PC-3 (cell line): ENCODE measurements around the gene PIEZO2.

ENCODE experiments used
- EZH2 ChIP-seq: fragments of 300-600 bp; sonication (generic); IDR thresholded peaks from one replicate; pipeline ENCODE4 v1.6.1; 2017; ENCODE audit warnings: antibody characterized with exemption, mild to moderate bottlenecking, low read length; ENCODE audit not compliant: unreplicated experiment
- EZH2phosphoT487 ChIP-seq: fragments of 300-600 bp; sonication (generic); IDR thresholded peaks from 2 replicates; pipeline ENCODE4 v1.6.1; 2018; ENCODE audit warnings: mild to moderate bottlenecking, antibody characterized with exemption, low read length, borderline replicate concordance
- TF ChIP-seq, protein P1 (sequence below): fragments of 300-600 bp; sonication (generic); conservative IDR thresholded peaks from 2 replicates; pipeline ENCODE4 v1.5.1; 2017; ENCODE audit warnings: antibody characterized with exemption, low read depth, mild to moderate bottlenecking, low read length

- TF ChIP-seq, protein P1, sequence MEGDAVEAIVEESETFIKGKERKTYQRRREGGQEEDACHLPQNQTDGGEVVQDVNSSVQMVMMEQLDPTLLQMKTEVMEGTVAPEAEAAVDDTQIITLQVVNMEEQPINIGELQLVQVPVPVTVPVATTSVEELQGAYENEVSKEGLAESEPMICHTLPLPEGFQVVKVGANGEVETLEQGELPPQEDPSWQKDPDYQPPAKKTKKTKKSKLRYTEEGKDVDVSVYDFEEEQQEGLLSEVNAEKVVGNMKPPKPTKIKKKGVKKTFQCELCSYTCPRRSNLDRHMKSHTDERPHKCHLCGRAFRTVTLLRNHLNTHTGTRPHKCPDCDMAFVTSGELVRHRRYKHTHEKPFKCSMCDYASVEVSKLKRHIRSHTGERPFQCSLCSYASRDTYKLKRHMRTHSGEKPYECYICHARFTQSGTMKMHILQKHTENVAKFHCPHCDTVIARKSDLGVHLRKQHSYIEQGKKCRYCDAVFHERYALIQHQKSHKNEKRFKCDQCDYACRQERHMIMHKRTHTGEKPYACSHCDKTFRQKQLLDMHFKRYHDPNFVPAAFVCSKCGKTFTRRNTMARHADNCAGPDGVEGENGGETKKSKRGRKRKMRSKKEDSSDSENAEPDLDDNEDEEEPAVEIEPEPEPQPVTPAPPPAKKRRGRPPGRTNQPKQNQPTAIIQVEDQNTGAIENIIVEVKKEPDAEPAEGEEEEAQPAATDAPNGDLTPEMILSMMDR, result no peak
- TF ChIP-seq EZH2, result no peak
- TF ChIP-seq EZH2phosphoT487, result no peak
These were observed 198.3 kb downstream of the PIEZO2 start for GRCh38 chr18:10950876-10951630.
